Activated naive CD8-positive, alpha-beta T cell treated with anti-CD3 and anti-CD28 coated beads, Interleukin-2, amount 10 ng/mL, durations not matched to agents 7 days and 5 days (primary cell): ENCODE measurements around the gene SORCS1. TPM values are rescaled to one million over a fixed set of nuclear protein-coding genes. Genes with fewer than 3 reads are reported as not detected.

Source experiments
- ATAC-seq: fragments of 150-1000 bp; cut with Tn5 transposase; one replicate; pipeline ENCODE4 v1.10.0; 2021; ENCODE audit warnings: low read depth, moderate library complexity
- POLR2A ChIA-PET: fragments of 350-600 bp; sonication (Branson Sonifier 250); formaldehyde crosslinking; loops from one replicate; lab custom pipeline; 2021; ENCODE audit warnings: antibody characterized with exemption; lab: Charles Lee
- DNase-seq: peaks from one replicate; pipeline ENCODE4 v3.0.0; 2021
- H3K27ac Mint-ChIP-seq: one replicate; pipeline ENCODE4 v1.8.0; 2022; ENCODE audit warnings: mild to moderate bottlenecking, mixed read lengths
- H3K27me3 Mint-ChIP-seq: one replicate; pipeline ENCODE4 v1.8.0; 2022; ENCODE audit warnings: mild to moderate bottlenecking, moderate library complexity, mixed read lengths
- H3K36me3 Mint-ChIP-seq: one replicate; pipeline ENCODE4 v1.8.0; 2021; ENCODE audit warnings: mild to moderate bottlenecking, mixed read lengths
- H3K4me1 Mint-ChIP-seq: one replicate; pipeline ENCODE4 v1.8.0; 2021; ENCODE audit warnings: mixed read lengths
- H3K4me3 Mint-ChIP-seq: one replicate; pipeline ENCODE4 v1.8.0; 2022; ENCODE audit warnings: mild to moderate bottlenecking, moderate library complexity, mixed read lengths
- H3K9me3 Mint-ChIP-seq: one replicate; pipeline ENCODE4 v1.8.0; 2021; ENCODE audit warnings: mixed read lengths
- total RNA-seq, 2 experiments: library from RNA; stranded (reverse); gene quantifications; one replicate each; pipeline ENCODE4 v1.2.3, GENCODE V29; 2021

SORCS1 gene
- total RNA-seq, 2 experiments from 2014 or later: not detected

GRCh38 chr10:106795619-106796018 is 368.9 kb downstream of the SORCS1 start:
- H3K36me3 Mint-ChIP-seq: no peaks in the 10 kb centered on the region
- no peak overlapping the region for H3K4me3 Mint-ChIP-seq
- DNase-seq (no peak), ATAC-seq (no peak)
- no peaks in the 10 kb centered on the region for H3K27me3 Mint-ChIP-seq
- POLR2A ChIA-PET: no interaction called here
- H3K9me3 Mint-ChIP-seq: peaks cover 8% of the 10 kb centered on the region
- no peak overlapping the region for H3K27ac Mint-ChIP-seq
- no peaks in the 10 kb centered on the region for H3K4me1 Mint-ChIP-seq

GRCh38 chr10:106793617-106794016 is 370.9 kb downstream of the SORCS1 start:
- DNase-seq (no peak), ATAC-seq (no peak)
- POLR2A ChIA-PET: no interaction called here
- Mint-ChIP-seq H3K27me3 (no peaks in the 10 kb centered on the region), H3K9me3 (peaks cover 5% of the 10 kb centered on the region), H3K4me1 (no peaks in the 10 kb centered on the region), H3K4me3 (no peak overlapping the region), H3K36me3 (no peaks in the 10 kb centered on the region), H3K27ac (no peak overlapping the region)

GRCh38 chr10:106789623-106790022 is 374.9 kb downstream of the SORCS1 start:
- H3K9me3 Mint-ChIP-seq: peaks cover 2% of the 10 kb centered on the region
- no peaks in the 10 kb centered on the region for H3K36me3 Mint-ChIP-seq
- POLR2A ChIA-PET: no interaction called here
- no peak overlapping the region for H3K4me3 Mint-ChIP-seq
- no peak for ATAC-seq
- H3K4me1 Mint-ChIP-seq: no peaks in the 10 kb centered on the region
- no peak for DNase-seq
- H3K27ac Mint-ChIP-seq: no peak overlapping the region
- no peaks in the 10 kb centered on the region for H3K27me3 Mint-ChIP-seq

GRCh38 chr10:106788982-106789381 is 375.5 kb downstream of the SORCS1 start:
- no peaks in the 10 kb centered on the region for H3K36me3 Mint-ChIP-seq
- ATAC-seq (no peak), DNase-seq (no peak)
- H3K27ac Mint-ChIP-seq: no peak overlapping the region
- no peaks in the 10 kb centered on the region for H3K27me3 Mint-ChIP-seq
- POLR2A ChIA-PET: no interaction called here
- no peaks in the 10 kb centered on the region for H3K4me1 Mint-ChIP-seq
- peaks cover 2% of the 10 kb centered on the region for H3K9me3 Mint-ChIP-seq
- H3K4me3 Mint-ChIP-seq: no peak overlapping the region

GRCh38 chr10:106785528-106785927 is 379.0 kb downstream of the SORCS1 start:
- Mint-ChIP-seq H3K4me3 (no peak overlapping the region), H3K36me3 (no peaks in the 10 kb centered on the region), H3K27me3 (no peaks in the 10 kb centered on the region), H3K4me1 (no peaks in the 10 kb centered on the region), H3K27ac (no peak overlapping the region), H3K9me3 (no peaks in the 10 kb centered on the region)
- DNase-seq (no peak), ATAC-seq (no peak)
- POLR2A ChIA-PET: no interaction called here

GRCh38 chr10:106780632-106781031 is 383.9 kb downstream of the SORCS1 start:
- ATAC-seq: no peak
- H3K36me3 Mint-ChIP-seq: no peaks in the 10 kb centered on the region

GRCh38 chr10:106777841-106778240 is 386.7 kb downstream of the SORCS1 start:
- no peak for DNase-seq
- no peaks in the 10 kb centered on the region for H3K36me3 Mint-ChIP-seq
- no peak for ATAC-seq
- H3K4me1 Mint-ChIP-seq: no peaks in the 10 kb centered on the region
- no peak overlapping the region for H3K4me3 Mint-ChIP-seq
- no peak overlapping the region for H3K27ac Mint-ChIP-seq
- H3K27me3 Mint-ChIP-seq: no peaks in the 10 kb centered on the region
- peaks cover 1% of the 10 kb centered on the region for H3K9me3 Mint-ChIP-seq
- POLR2A ChIA-PET: no interaction called here

More at GRCh38 chr10:106780632-106781031, 383.9 kb downstream of the SORCS1 start:
- H3K27ac Mint-ChIP-seq: no peak overlapping the region
- POLR2A ChIA-PET: no interaction called here
- no peaks in the 10 kb centered on the region for H3K9me3 Mint-ChIP-seq
- no peak overlapping the region for H3K4me3 Mint-ChIP-seq
- DNase-seq: no peak
- no peaks in the 10 kb centered on the region for H3K4me1 Mint-ChIP-seq
- no peaks in the 10 kb centered on the region for H3K27me3 Mint-ChIP-seq

GRCh38 chr10:106775127-106775526 is 389.4 kb downstream of the SORCS1 start:
- H3K27ac Mint-ChIP-seq: no peak overlapping the region
- no peaks in the 10 kb centered on the region for H3K27me3 Mint-ChIP-seq
- no peaks in the 10 kb centered on the region for H3K4me1 Mint-ChIP-seq
- H3K36me3 Mint-ChIP-seq: no peaks in the 10 kb centered on the region
- POLR2A ChIA-PET: no interaction called here
- peaks cover 1% of the 10 kb centered on the region for H3K9me3 Mint-ChIP-seq
- H3K4me3 Mint-ChIP-seq: no peak overlapping the region
- no peak for DNase-seq
- no peak for ATAC-seq

GRCh38 chr10:106772957-106773356 is 391.5 kb downstream of the SORCS1 start:
- Mint-ChIP-seq H3K27ac (no peak overlapping the region), H3K36me3 (no peaks in the 10 kb centered on the region), H3K9me3 (peaks cover 1% of the 10 kb centered on the region), H3K4me1 (no peaks in the 10 kb centered on the region), H3K4me3 (no peak overlapping the region), H3K27me3 (no peaks in the 10 kb centered on the region)
- no peak for ATAC-seq
- DNase-seq: no peak
- POLR2A ChIA-PET: no interaction called here

GRCh38 chr10:106771154-106771553 is 393.4 kb downstream of the SORCS1 start:
- Mint-ChIP-seq H3K9me3 (peaks cover 1% of the 10 kb centered on the region), H3K27ac (no peak overlapping the region), H3K4me1 (no peaks in the 10 kb centered on the region), H3K27me3 (no peaks in the 10 kb centered on the region), H3K36me3 (no peaks in the 10 kb centered on the region), H3K4me3 (no peak overlapping the region)
- ATAC-seq (no peak), DNase-seq (no peak)
- POLR2A ChIA-PET: no interaction called here

GRCh38 chr10:106768204-106768603 is 396.3 kb downstream of the SORCS1 start:
- Mint-ChIP-seq H3K27me3 (no peaks in the 10 kb centered on the region), H3K36me3 (no peaks in the 10 kb centered on the region), H3K9me3 (no peaks in the 10 kb centered on the region), H3K4me3 (no peak overlapping the region), H3K27ac (no peak overlapping the region), H3K4me1 (no peaks in the 10 kb centered on the region)
- ATAC-seq (no peak), DNase-seq (no peak)
- POLR2A ChIA-PET: no interaction called here

GRCh38 chr10:106765928-106766327 is 398.6 kb downstream of the SORCS1 start:
- Mint-ChIP-seq H3K27me3 (no peaks in the 10 kb centered on the region), H3K9me3 (peaks cover 1% of the 10 kb centered on the region), H3K36me3 (no peaks in the 10 kb centered on the region), H3K27ac (no peak overlapping the region), H3K4me3 (no peak overlapping the region), H3K4me1 (no peaks in the 10 kb centered on the region)
- POLR2A ChIA-PET: no interaction called here
- ATAC-seq (no peak), DNase-seq (no peak)

GRCh38 chr10:106765241-106765754 is 399.2 kb downstream of the SORCS1 start:
- Mint-ChIP-seq H3K9me3 (peaks cover 1% of the 10 kb centered on the region), H3K36me3 (no peaks in the 10 kb centered on the region), H3K27me3 (no peaks in the 10 kb centered on the region), H3K27ac (no peak overlapping the region), H3K4me3 (no peak overlapping the region), H3K4me1 (no peaks in the 10 kb centered on the region)
- DNase-seq (no peak), ATAC-seq (no peak)
- POLR2A ChIA-PET: no interaction called here

- Mint-ChIP-seq H3K9me3 (peaks cover 1% of the 10 kb centered on the region), H3K27ac (no peak overlapping the region), H3K36me3 (no peaks in the 10 kb centered on the region), H3K4me1 (no peaks in the 10 kb centered on the region), H3K27me3 (no peaks in the 10 kb centered on the region), H3K4me3 (no peak overlapping the region)
- ATAC-seq (no peak), DNase-seq (no peak)
- POLR2A ChIA-PET: no interaction called here
Observed at GRCh38 chr10:106764360-106764759, 400.1 kb downstream of the SORCS1 start.

GRCh38 chr10:106761906-106762305 is 402.6 kb downstream of the SORCS1 start:
- Mint-ChIP-seq H3K36me3 (no peaks in the 10 kb centered on the region), H3K4me3 (no peak overlapping the region), H3K27ac (no peak overlapping the region), H3K4me1 (no peaks in the 10 kb centered on the region), H3K27me3 (no peaks in the 10 kb centered on the region), H3K9me3 (peaks cover 1% of the 10 kb centered on the region)
- POLR2A ChIA-PET: no interaction called here
- DNase-seq: no peak
- no peak for ATAC-seq
